DND-41 (cell line): Measurements from ENCODE around the gene REM2.

Experiments used
- ATAC-seq: fragments of 200-7000 bp; cut with Tn5 transposase; 3 replicates; pipeline ENCODE4 v1.9.1; 2021; ENCODE audit warnings: low read depth; ENCODE audit not compliant: insufficient read depth
- DNase-seq: peaks from one replicate; pipeline ENCODE4 v3.0.0-alpha.2; 2020
- H2AFZ ChIP-seq: 2 replicates; pipeline ENCODE4 v1.6.0; 2012; ENCODE audit warnings: low read depth, low read length
- H3K27ac ChIP-seq: 2 replicates; pipeline ENCODE4 v1.5.1; 2012; ENCODE audit warnings: low read length, inconsistent platforms
- H3K27me3 ChIP-seq: fragments of 200-600 bp; sonication (generic); 2 replicates; pipeline ENCODE4 v1.6.0; 2012; ENCODE audit warnings: low read length, mild to moderate bottlenecking, inconsistent platforms; ENCODE audit not compliant: insufficient read depth, poor library complexity
- H3K36me3 ChIP-seq: 2 replicates; pipeline ENCODE4 v1.5.1; 2012; ENCODE audit warnings: low read length, inconsistent platforms; ENCODE audit not compliant: insufficient read depth
- H3K4me1 ChIP-seq: 2 replicates; pipeline ENCODE4 v1.5.1; 2012; ENCODE audit warnings: mild to moderate bottlenecking, low read length; ENCODE audit not compliant: insufficient read depth
- H3K4me2 ChIP-seq: 2 replicates; pipeline ENCODE4 v1.6.0; 2012; ENCODE audit warnings: mild to moderate bottlenecking, moderate library complexity, low read length, inconsistent platforms; ENCODE audit not compliant: insufficient read depth
- H3K4me3 ChIP-seq, 2 experiments: fragments of 200-600 bp in 1 of 2; shearing (Covaris generic) in 1 of 2; 2 replicates each; pipeline ENCODE4 v1.5.1; 2012 to 2016; ENCODE audit warnings: inconsistent platforms in 2 of 2, low read length in 2 of 2, mild to moderate bottlenecking in 2 of 2, low read depth in 1 of 2, moderate library complexity in 1 of 2
- H3K79me2 ChIP-seq: 2 replicates; pipeline ENCODE4 v1.6.0; 2012; ENCODE audit warnings: low read length, inconsistent platforms; ENCODE audit not compliant: insufficient read depth
- H3K9ac ChIP-seq: 2 replicates; pipeline ENCODE4 v1.6.0; 2012; ENCODE audit warnings: low read depth, mild to moderate bottlenecking, inconsistent platforms, low read length, moderate library complexity
- H3K9me3 ChIP-seq: 2 replicates; pipeline ENCODE4 v1.5.1; 2012; ENCODE audit warnings: low read length, moderate library complexity, mild to moderate bottlenecking, inconsistent platforms; ENCODE audit not compliant: insufficient read depth, severe bottlenecking
- H4K20me1 ChIP-seq: 2 replicates; pipeline ENCODE4 v1.6.0; 2012; ENCODE audit warnings: low read length; ENCODE audit not compliant: insufficient read depth
- EZH2 ChIP-seq: IDR thresholded peaks from 3 replicates; pipeline ENCODE4 v1.6.1; 2012; ENCODE audit warnings: borderline replicate concordance, low read depth, mild to moderate bottlenecking, moderate library complexity, low read length, inconsistent platforms; ENCODE audit not compliant: severe bottlenecking
- TF ChIP-seq, protein P1 (sequence below): IDR thresholded peaks from 2 replicates; pipeline ENCODE4 v1.5.1; 2012; ENCODE audit warnings: borderline replicate concordance, low read length, moderate library complexity, mild to moderate bottlenecking; ENCODE audit not compliant: poor library complexity, severe bottlenecking; ENCODE audit errors: extremely low read depth

The REM2 gene

GRCh38 chr14:22845103-22845394, 38.0 kb upstream of the REM2 start:
- Histone ChIP-seq H3K9me3 (no peaks in the 10 kb centered on the region), H2AFZ (no peak overlapping the region), H4K20me1 (peaks cover 7% of the 10 kb centered on the region), H3K79me2 (no peaks in the 10 kb centered on the region), H3K27ac (no peak overlapping the region), H3K4me3 (no peak overlapping the region), H3K36me3 (no peaks in the 10 kb centered on the region), H3K4me2 (no peak overlapping the region), H3K4me1 (no peaks in the 10 kb centered on the region), H3K27me3 (peaks cover 24% of the 10 kb centered on the region), H3K9ac (no peak overlapping the region)
- TF ChIP-seq EZH2: no peak
- TF ChIP-seq, protein P1, sequence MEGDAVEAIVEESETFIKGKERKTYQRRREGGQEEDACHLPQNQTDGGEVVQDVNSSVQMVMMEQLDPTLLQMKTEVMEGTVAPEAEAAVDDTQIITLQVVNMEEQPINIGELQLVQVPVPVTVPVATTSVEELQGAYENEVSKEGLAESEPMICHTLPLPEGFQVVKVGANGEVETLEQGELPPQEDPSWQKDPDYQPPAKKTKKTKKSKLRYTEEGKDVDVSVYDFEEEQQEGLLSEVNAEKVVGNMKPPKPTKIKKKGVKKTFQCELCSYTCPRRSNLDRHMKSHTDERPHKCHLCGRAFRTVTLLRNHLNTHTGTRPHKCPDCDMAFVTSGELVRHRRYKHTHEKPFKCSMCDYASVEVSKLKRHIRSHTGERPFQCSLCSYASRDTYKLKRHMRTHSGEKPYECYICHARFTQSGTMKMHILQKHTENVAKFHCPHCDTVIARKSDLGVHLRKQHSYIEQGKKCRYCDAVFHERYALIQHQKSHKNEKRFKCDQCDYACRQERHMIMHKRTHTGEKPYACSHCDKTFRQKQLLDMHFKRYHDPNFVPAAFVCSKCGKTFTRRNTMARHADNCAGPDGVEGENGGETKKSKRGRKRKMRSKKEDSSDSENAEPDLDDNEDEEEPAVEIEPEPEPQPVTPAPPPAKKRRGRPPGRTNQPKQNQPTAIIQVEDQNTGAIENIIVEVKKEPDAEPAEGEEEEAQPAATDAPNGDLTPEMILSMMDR: no peak
- ATAC-seq (no peak), DNase-seq (no peak)

DNA sequence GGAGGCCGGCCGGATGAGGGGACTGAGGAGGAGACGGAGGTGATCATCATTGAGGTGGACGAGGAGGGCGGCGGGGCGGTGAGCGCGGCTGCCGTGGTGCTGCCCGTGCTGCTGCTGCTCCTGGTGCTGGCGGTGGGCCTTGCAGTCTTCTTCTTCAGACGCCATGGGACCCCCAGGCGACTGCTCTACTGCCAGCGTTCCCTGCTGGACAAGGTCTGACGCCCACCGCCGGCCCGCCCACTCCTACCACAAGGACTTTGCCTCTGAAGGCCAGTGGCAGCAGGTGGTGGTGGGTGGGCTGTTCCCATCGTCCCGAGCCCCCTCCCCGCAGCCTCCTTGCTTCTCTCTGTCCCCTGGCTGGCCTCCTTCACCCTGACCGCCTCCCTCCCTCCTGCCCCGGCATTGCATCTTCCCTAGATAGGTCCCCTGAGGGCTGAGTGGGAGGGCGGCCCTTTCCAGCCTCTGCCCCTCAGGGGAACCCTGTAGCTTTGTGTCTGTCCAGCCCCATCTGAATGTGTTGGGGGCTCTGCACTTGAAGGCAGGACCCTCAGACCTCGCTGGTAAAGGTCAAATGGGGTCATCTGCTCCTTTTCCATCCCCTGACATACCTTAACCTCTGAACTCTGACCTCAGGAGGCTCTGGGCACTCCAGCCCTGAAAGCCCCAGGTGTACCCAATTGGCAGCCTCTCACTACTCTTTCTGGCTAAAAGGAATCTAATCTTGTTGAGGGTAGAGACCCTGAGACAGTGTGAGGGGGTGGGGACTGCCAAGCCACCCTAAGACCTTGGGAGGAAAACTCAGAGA, 37.0 kb upstream of the REM2 start:
- peaks cover 10% of the 10 kb centered on the region for H4K20me1 ChIP-seq
- TF ChIP-seq, protein P1: no peak
- TF ChIP-seq EZH2: no peak
- no peak for ATAC-seq
- H3K36me3 ChIP-seq: no peaks in the 10 kb centered on the region
- no peak overlapping the region for H3K9ac ChIP-seq
- no peak overlapping the region for H3K4me3 ChIP-seq
- H2AFZ ChIP-seq: no peak overlapping the region
- H3K79me2 ChIP-seq: no peaks in the 10 kb centered on the region
- H3K4me1 ChIP-seq: no peaks in the 10 kb centered on the region
- peaks cover 27% of the 10 kb centered on the region for H3K27me3 ChIP-seq
- no peak for DNase-seq
- H3K4me2 ChIP-seq: no peak overlapping the region
- H3K27ac ChIP-seq: no peak overlapping the region
- no peaks in the 10 kb centered on the region for H3K9me3 ChIP-seq

- H3K36me3 ChIP-seq: no peaks in the 10 kb centered on the region
- no peak overlapping the region for H3K27ac ChIP-seq
- no peak overlapping the region for H3K4me3 ChIP-seq
- H3K9ac ChIP-seq: no peak overlapping the region
- peaks cover 30% of the 10 kb centered on the region for H3K27me3 ChIP-seq
- no peak for TF ChIP-seq EZH2
- TF ChIP-seq, protein P1: no peak
- H3K79me2 ChIP-seq: no peaks in the 10 kb centered on the region
- no peak overlapping the region for H2AFZ ChIP-seq
- H4K20me1 ChIP-seq: peaks cover 16% of the 10 kb centered on the region
- no peak for ATAC-seq
- H3K4me2 ChIP-seq: no peak overlapping the region
- no peaks in the 10 kb centered on the region for H3K4me1 ChIP-seq
- DNase-seq: no peak
- no peaks in the 10 kb centered on the region for H3K9me3 ChIP-seq
These were observed 36.2 kb upstream of the REM2 start for GRCh38 chr14:22846811-22847307.
